ENCODE results near the gene GSK3A. TPM values are rescaled to one million over a fixed set of nuclear protein-coding genes. Genes with fewer than 3 reads are reported as not detected.

GSK3A gene
- total and polyA plus RNA-seq, 7 donors = 48.7 to 117 (median 64.8) TPM

- Histone ChIP-seq H3K9me3 (no peaks in the 10 kb centered on the region), H3K27me3 (ENCODE audit: insufficient read depth in 3 of 3, low read length in 2 of 3) (no peaks in the 10 kb centered on the region), H3K27ac (no peak overlapping the region), H3K36me3 (ENCODE audit: insufficient read depth in 1 of 2, low read depth in 1 of 2) (peaks cover 0 to 89% of the 10 kb centered on the region in 2 donors), H3K4me3 (no peak overlapping the region), H3K4me1 (no peaks in the 10 kb centered on the region)
- TF ChIP-seq CTCF (IDR thresholded peaks at IDR 0.05) = no peak
- intact Hi-C loops (cut with DNase I) = no loop called here
- ATAC-seq (no peak), DNase-seq (no peak)
- WGBS, 3 donors = 82 to 100% (median 100%) methylated on average over 1 to 2 of the region's 2 CpGs
Observed at GRCh38 chr19:42203700-42204099, 38.7 kb downstream of the GSK3A start.

GRCh38 chr19:42202290-42202880 lies 40.0 kb downstream of the GSK3A start:
- Histone ChIP-seq H3K4me1 (no peaks in the 10 kb centered on the region), H3K4me3 (no peak overlapping the region), H3K27me3 (ENCODE audit: insufficient read depth in 3 of 3, low read length in 2 of 3) (no peaks in the 10 kb centered on the region), H3K27ac (no peak overlapping the region), H3K9me3 (no peaks in the 10 kb centered on the region), H3K36me3 (ENCODE audit: insufficient read depth in 1 of 2, low read depth in 1 of 2) (peaks cover 0 to 89% of the 10 kb centered on the region in 2 donors)
- ATAC-seq (no peak), DNase-seq (no peak)
- WGBS, 3 donors = 79 to 84% (median 83%) methylated on average over 5 of the region's 5 CpGs
- no peak for TF ChIP-seq CTCF (IDR thresholded peaks at IDR 0.05)
- intact Hi-C loops (cut with DNase I) = no loop called here

DNA sequence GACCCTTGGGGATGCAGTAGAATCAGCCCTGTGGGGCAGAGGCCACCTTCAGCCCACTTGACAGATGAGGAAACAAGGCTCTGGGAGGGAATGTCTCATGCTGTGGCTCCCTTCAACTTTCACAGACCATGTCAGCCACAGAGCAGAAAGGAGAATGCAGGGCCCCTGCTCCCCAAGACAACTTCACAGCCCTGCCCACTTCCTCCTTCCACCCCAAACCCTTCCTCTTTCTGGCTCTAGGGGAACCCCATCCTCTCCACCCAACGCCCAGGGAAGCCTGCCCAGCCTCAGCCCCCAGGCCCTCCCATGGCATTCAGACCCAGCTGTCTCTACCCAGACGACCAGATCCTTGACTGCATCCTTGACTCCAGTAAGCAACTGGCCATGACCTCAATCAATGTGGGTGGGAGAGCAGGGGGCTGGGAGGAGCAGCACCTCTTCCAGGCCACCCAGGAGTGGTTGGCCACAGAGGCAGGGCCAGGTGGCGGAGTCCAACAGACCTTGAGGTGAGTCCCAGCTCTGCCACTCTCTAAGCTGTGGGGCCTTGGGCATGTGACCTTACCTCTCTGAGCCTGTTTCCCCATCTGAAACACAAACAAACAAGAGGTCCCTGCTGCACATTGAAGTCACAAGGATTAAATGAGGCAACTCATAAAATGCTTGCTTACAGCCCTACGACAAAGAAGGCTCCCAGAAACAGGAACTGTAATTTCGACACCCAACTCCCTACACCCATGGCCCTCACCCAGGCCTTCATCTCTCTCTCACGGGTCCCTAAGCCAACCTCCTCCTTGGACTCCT lies 40.7 kb downstream of the GSK3A start:
- H3K27ac ChIP-seq = peak overlapping the region; percentile 16
- 71 to 79% (median 76%) methylated on average over 6 of the region's 6 CpGs for WGBS, 3 donors
- no peaks in the 10 kb centered on the region for H3K4me1 ChIP-seq
- intact Hi-C loops (cut with DNase I) = no loop called here
- peaks cover 0 to 87% of the 10 kb centered on the region in 2 donors for H3K36me3 ChIP-seq (ENCODE audit: insufficient read depth in 1 of 2, low read depth in 1 of 2)
- H3K27me3 ChIP-seq (ENCODE audit: insufficient read depth in 3 of 3, low read length in 2 of 3) = no peaks in the 10 kb centered on the region
- H3K9me3 ChIP-seq = no peaks in the 10 kb centered on the region
- no peak overlapping the region for H3K4me3 ChIP-seq
- no peak for TF ChIP-seq CTCF (IDR thresholded peaks at IDR 0.05)
- peak in 3 of 4 donors; percentile 24 to 31 (median 28) for ATAC-seq
- DNase-seq = no peak

DNA sequence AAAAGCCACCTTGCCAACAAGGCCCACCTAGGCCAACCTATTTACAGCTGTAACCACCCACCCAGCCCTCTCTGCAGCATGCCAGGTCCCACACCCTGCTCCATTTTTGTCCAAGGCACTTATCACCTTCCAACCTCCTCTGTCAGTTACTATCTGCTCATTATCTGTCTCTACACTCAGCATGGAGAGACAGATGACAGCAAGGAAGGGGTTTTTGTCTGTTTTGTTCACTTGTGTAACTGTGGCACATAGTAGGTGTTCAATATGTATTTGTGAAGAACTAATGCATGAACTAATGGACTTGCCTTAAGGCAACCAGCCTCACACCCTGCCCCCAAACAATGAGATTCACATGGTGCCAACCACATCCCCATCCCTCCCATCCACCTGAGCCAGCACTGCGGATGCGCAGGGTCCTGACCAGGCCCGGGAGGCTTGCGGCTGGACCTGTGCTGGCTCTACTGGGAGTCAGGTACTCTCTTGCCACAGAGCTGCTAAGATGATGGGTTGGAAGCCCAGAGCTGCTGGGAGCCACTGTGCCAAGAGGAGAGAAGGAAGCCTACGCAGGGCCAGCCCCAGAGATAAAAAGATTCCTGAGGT lies 42.2 kb downstream of the GSK3A start:
- H3K27ac ChIP-seq = no peak overlapping the region
- no peak overlapping the region for H3K4me3 ChIP-seq
- TF ChIP-seq CTCF (IDR thresholded peaks at IDR 0.05) = no peak

More for the DNA sequence above, 42.2 kb downstream of the GSK3A start:
- WGBS, 3 donors = 85 to 93% (median 88%) methylated on average over 5 of the region's 5 CpGs
- Histone ChIP-seq H3K27me3 (ENCODE audit: insufficient read depth in 3 of 3, low read length in 2 of 3) (no peaks in the 10 kb centered on the region), H3K36me3 (ENCODE audit: insufficient read depth in 1 of 2, low read depth in 1 of 2) (peaks cover 0 to 73% of the 10 kb centered on the region in 2 donors), H3K4me1 (no peaks in the 10 kb centered on the region), H3K9me3 (no peaks in the 10 kb centered on the region)
- DNase-seq = no peak
- intact Hi-C loops (cut with DNase I) = no loop called here
- ATAC-seq = no peak
